Kidney (tissue), 14 donors: Measurements from ENCODE around the gene PFDN2. TPM values are rescaled to one million over a fixed set of nuclear protein-coding genes. Genes with fewer than 3 reads are reported as not detected.
A peak's percentile ranks its signal among the peaks of the same experiment; 100 is the strongest.

ENCODE experiments used
- DNase-seq, 5 donors: peaks; one replicate each; pipeline ENCODE4 v3.0.0-alpha.2; 2013 to 2020
- FAIRE-seq: peaks from 2 replicates; lab custom pipeline; 2012; peaks lifted over from hg19 to GRCh38; lab: Jason Lieb, UNC
- H3K27ac ChIP-seq, 2 donors: one replicate each; pipeline ENCODE4 v1.7.0; 2013; ENCODE audit warnings: low read depth in 2 of 2, low read length in 2 of 2, inconsistent platforms in 1 of 2
- H3K27me3 ChIP-seq: one replicate; pipeline ENCODE4 v1.7.1; 2013; ENCODE audit warnings: low read length, inconsistent platforms; ENCODE audit not compliant: control insufficient read depth, insufficient read depth
- H3K36me3 ChIP-seq, 3 donors: one replicate each; pipeline versions ENCODE4 v1.7.0 to v1.7.1; 2013; ENCODE audit warnings: low read length in 3 of 3, control low read depth in 1 of 3, inconsistent platforms in 1 of 3; ENCODE audit not compliant: insufficient read depth in 3 of 3, control insufficient read depth in 2 of 3
- H3K4me1 ChIP-seq, 3 donors: one replicate each; pipeline versions ENCODE4 v1.7.0 to v1.7.1; 2013; ENCODE audit warnings: low read length in 3 of 3, inconsistent platforms in 1 of 3, low read depth in 1 of 3; ENCODE audit not compliant: control insufficient read depth in 2 of 3, insufficient read depth in 2 of 3
- H3K4me3 ChIP-seq, 3 donors: one replicate each; pipeline versions ENCODE4 v1.7.0 to v1.8.1; 2013; ENCODE audit warnings: low read length in 3 of 3, control low read depth in 1 of 3, inconsistent platforms in 1 of 3
- H3K9ac ChIP-seq, 3 donors: one replicate each; pipeline versions ENCODE4 v1.7.0 to v1.7.1; 2013; ENCODE audit warnings: low read length in 3 of 3, control low read depth in 1 of 3, inconsistent platforms in 1 of 3
- H3K9me3 ChIP-seq, 3 donors: one replicate each; pipeline versions ENCODE4 v1.7.0 to v1.7.1; 2013; ENCODE audit warnings: low read length in 3 of 3, control low read depth in 1 of 3, inconsistent platforms in 1 of 3; ENCODE audit not compliant: control insufficient read depth in 2 of 3, insufficient read depth in 1 of 3
- CTCF ChIP-seq: IDR thresholded peaks from 3 replicates; pipeline ENCODE4 v1.5.1; 2012; ENCODE audit warnings: mild to moderate bottlenecking, moderate library complexity, borderline replicate concordance; ENCODE audit not compliant: insufficient read depth; ENCODE audit errors: extremely low read depth
- intact Hi-C: fragments of 100-400 bp; cut with DNase I; formaldehyde crosslinking; loops from one replicate; pipeline ENCODE4 v1.11.1; 2022
- polyA plus RNA-seq: library from polyadenylated mRNA; stranded (reverse); fragments of 350-450 nt; fragmentation: Illumina TruSeq; extraction: RNeasy Lipid Tissue Mini Kit (QIAGEN cat#74804); gene quantifications from one replicate; pipeline ENCODE4 v1.2.3, GENCODE V29; 2014; ENCODE audit warnings: low read depth, low replicate concordance; ENCODE audit not compliant: insufficient read depth
- total RNA-seq: library from RNA; stranded (reverse); fragmentation: NEBNext Ultra II Directional; extraction: Animal tissue kit (Norgen Biotek cat#: 25700); gene quantifications from one replicate; pipeline ENCODE4 v1.2.1, GENCODE V29; 2021
- donor health status: control.
- donor health status: control.
- donor health status: control.
- donor health status: control.
- donor health status: control.
- donor health status: DM: yes; HTN: yes; CAD: no.
- donor health status: Normal renal cell carcinoma (clear cell type).

The PFDN2 gene
- total and polyA plus RNA-seq, 2 donors from 2014 or later = 46.7 to 149 TPM

GRCh38 chr1:161165742-161166668, 48.2 kb upstream of the PFDN2 start, which contains the start of gene PPOX:
Gene PPOX, plus strand, starts transcription at chr1:161166426. Its CDS starts 422 bp downstream, at chr1:161166848.
- Histone ChIP-seq H3K9me3 (no peaks in the 10 kb centered on the region), H3K4me3 (peak within 1 kb of the TSS; percentile 88 to 94 (median 91)), H3K4me1 (peaks cover 0 to 11% (median 0%) of the 10 kb centered on the region in 3 donors), H3K27me3 (no peaks in the 10 kb centered on the region), H3K27ac (peak within 1 kb of the TSS; percentile 69 to 92), H3K36me3 (peaks cover 6 to 30% (median 9%) of the 10 kb centered on the region in 3 donors), H3K9ac (peak within 1 kb of the TSS; percentile 77 to 91 (median 90))
- TF ChIP-seq CTCF = peak; percentile 14
- DNase-seq = peak; percentile 97 to 99 (median 98)
- intact Hi-C loops = no loop called here
- peak; percentile 92 for FAIRE-seq

GRCh38 chr1:161164901-161165610, 47.2 kb upstream of the PFDN2 start:
- Histone ChIP-seq H3K9me3 (no peaks in the 10 kb centered on the region), H3K4me3 (peak overlapping the region in 2 of 3 donors; percentile 91 to 94), H3K36me3 (peaks cover 4 to 23% (median 4%) of the 10 kb centered on the region in 3 donors), H3K27ac (peak overlapping the region in 1 of 2 donors; percentile 92), H3K9ac (peak overlapping the region; percentile 77 to 86 (median 85)), H3K4me1 (peaks cover 0 to 18% (median 5%) of the 10 kb centered on the region in 3 donors), H3K27me3 (no peaks in the 10 kb centered on the region)
- FAIRE-seq = no peak
- no peak for TF ChIP-seq CTCF
- intact Hi-C loops = no loop called here
- peak in 2 of 5 donors; percentile 45 to 47 for DNase-seq

GRCh38 chr1:161163793-161164192, 46.0 kb upstream of the PFDN2 start:
- Histone ChIP-seq H3K9ac (no peak overlapping the region), H3K27ac (no peak overlapping the region), H3K4me1 (peaks cover 0 to 23% (median 9%) of the 10 kb centered on the region in 3 donors), H3K9me3 (no peaks in the 10 kb centered on the region), H3K36me3 (peaks cover 4 to 14% (median 4%) of the 10 kb centered on the region in 3 donors), H3K27me3 (no peaks in the 10 kb centered on the region), H3K4me3 (no peak overlapping the region)
- DNase-seq (no peak), FAIRE-seq (no peak)
- TF ChIP-seq CTCF = no peak
- intact Hi-C loops = no loop called here
